Measurements from ENCODE around the gene DDI2.

The DDI2 gene

GRCh38 chr1:15702722-15703550 lies 85.7 kb downstream of the DDI2 start:
- no peak for DNase-seq (ENCODE audit: low read depth, low spot score)

DNA sequence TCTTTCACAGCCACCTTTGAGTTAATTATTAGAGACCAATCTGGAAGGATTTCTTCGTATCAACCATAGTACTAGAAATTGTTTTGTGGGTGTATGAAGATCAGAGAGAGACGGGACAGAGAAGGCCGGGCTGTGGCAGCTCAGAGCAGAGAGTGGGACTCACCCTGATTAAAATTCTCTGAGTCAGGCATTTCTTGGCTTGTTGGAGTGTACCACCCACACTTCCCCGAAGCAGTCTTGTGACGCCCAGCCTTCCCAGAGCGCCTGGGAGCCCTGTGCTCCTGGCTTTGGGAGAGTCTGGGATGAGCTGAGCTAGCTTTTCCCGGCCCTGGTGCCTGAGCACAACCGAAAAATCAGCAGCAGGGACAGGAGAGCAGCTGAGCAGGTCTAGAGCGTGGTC lies 86.3 kb downstream of the DDI2 start:
- DNase-seq (ENCODE audit: low read depth, low spot score) = no peak

GRCh38 chr1:15704526-15705183 lies 87.4 kb downstream of the DDI2 start:
- no peak for DNase-seq (ENCODE audit: low read depth, low spot score)

- no peak for DNase-seq (ENCODE audit: low read depth, low spot score)
Observed at GRCh38 chr1:15705184-15705566, 87.9 kb downstream of the DDI2 start.

- no peak for DNase-seq (ENCODE audit: low read depth, low spot score)
Observed at GRCh38 chr1:15706751-15707150, 89.5 kb downstream of the DDI2 start.

GRCh38 chr1:15707239-15707925 lies 90.1 kb downstream of the DDI2 start:
- no peak for DNase-seq (ENCODE audit: low read depth, low spot score)

DNA sequence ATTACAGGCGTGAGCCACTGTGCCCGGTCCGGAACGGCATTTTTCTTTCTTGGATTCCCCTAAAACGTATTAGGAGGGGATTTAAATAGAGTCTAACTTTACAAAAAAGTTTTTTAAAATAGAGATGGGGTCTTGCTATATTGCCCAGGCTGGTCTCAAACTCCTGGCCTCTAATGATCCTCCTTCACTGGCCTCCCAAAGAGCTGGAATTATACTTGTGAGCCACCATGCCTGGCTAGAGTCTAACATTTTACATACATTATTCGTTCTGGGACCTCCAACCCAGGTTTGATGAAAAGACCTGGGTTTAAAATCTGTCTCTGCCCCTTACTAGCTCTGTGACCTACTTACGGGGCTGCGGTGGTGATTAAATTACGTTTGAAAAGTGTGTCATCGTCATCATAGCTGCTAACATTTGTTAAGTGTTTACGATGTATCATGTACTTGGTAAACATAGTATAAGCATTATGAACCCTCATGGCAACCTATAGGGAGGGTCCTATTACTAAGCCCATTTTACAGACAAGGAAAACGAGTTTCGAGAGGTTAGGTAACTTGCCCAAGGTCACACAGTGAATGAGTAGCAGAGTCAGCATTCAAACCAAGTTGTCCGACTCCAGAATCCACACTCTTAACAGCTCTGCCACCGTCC lies 91.4 kb downstream of the DDI2 start:
- DNase-seq (ENCODE audit: low read depth, low spot score) = no peak

- DNase-seq (ENCODE audit: low read depth, low spot score) = no peak
Observed at GRCh38 chr1:15709226-15709625, 92.0 kb downstream of the DDI2 start.

GRCh38 chr1:15712168-15712567 lies 94.9 kb downstream of the DDI2 start:
- DNase-seq (ENCODE audit: low read depth, low spot score) = no peak

- DNase-seq (ENCODE audit: low read depth, low spot score) = no peak
Observed at GRCh38 chr1:15714406-15715136, 97.3 kb downstream of the DDI2 start.

- no peak for DNase-seq (ENCODE audit: low read depth, low spot score)
Observed at GRCh38 chr1:15717418-15718125, 100.3 kb downstream of the DDI2 start.

DNA sequence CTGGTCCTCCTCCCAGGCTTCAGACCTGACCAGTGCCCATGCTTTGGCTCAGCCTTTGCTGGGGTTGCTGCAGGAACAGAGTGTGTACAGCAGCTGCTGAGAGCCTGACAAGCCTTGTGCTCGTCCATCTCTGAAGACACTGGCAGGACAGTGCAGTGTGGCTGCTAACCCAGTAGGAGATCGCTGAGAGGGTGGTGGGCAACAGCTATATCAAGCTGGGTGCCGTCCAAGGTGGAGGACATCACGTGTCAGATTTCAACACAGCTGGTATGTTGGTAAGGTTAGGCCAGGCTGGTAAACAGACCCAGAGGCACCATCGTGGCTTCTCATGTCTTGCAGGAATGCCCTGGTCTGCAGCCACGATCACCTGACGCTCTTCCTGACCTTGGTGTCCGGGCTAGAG lies 100.9 kb downstream of the DDI2 start:
- no peak for DNase-seq (ENCODE audit: low read depth, low spot score)
